HK-2 (cell line): ENCODE results near the gene ABHD12.

Experiments
- DNase-seq: peaks from one replicate; pipeline ENCODE4 v3.0.0-alpha.2; 2018; ENCODE audit not compliant: unreplicated experiment

The ABHD12 gene

GRCh38 chr20:25382704-25383370 is 7.8 kb downstream of the ABHD12 start:
- no peak for DNase-seq

GRCh38 chr20:25380945-25381614 is 9.6 kb downstream of the ABHD12 start:
- no peak for DNase-seq

- no peak for DNase-seq
Observed at GRCh38 chr20:25378884-25379733, 11.5 kb downstream of the ABHD12 start.

GRCh38 chr20:25378189-25378883 is 12.3 kb downstream of the ABHD12 start:
- DNase-seq = no peak

DNA sequence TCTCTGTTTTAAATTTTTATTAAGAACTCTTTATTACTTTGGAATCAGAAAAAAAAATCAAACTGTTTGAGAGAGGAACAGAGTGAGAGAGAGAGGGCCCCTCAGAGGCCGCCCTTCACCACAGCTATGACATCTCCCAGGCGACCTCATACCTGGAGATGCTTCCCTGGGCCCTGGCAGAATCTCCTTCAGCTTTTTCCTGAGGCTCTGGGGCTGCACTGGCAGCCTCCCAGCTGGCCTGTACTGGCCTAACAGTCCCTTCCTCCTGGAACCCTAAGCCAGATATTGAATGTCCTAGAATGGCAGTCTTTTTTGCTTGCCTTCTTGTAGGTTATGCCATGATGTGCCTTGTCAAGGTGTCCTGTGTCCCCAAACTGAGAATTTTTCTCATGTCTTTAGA is 13.7 kb downstream of the ABHD12 start:
- no peak for DNase-seq

DNA sequence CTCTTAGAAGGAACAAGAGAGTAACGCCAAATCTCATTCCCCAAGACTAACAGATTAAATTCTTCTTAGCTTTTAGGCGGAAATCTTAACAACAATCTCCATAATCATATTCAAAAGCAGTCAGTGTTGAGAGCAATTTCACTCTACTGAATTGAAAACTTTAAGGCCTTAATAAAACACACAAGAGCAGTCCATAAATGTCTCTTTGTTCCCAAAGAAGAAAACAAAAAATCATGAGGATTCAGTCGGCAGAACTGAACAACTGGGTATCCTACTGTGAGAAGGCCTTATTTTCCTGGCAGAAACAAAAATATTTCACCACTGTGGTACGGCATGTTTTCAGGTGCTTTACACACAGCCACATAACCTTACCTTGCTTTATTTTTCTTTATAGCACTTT is 14.4 kb downstream of the ABHD12 start:
- DNase-seq = no peak

- DNase-seq = no peak
Observed at GRCh38 chr20:25374842-25375241, 15.8 kb downstream of the ABHD12 start.

DNA sequence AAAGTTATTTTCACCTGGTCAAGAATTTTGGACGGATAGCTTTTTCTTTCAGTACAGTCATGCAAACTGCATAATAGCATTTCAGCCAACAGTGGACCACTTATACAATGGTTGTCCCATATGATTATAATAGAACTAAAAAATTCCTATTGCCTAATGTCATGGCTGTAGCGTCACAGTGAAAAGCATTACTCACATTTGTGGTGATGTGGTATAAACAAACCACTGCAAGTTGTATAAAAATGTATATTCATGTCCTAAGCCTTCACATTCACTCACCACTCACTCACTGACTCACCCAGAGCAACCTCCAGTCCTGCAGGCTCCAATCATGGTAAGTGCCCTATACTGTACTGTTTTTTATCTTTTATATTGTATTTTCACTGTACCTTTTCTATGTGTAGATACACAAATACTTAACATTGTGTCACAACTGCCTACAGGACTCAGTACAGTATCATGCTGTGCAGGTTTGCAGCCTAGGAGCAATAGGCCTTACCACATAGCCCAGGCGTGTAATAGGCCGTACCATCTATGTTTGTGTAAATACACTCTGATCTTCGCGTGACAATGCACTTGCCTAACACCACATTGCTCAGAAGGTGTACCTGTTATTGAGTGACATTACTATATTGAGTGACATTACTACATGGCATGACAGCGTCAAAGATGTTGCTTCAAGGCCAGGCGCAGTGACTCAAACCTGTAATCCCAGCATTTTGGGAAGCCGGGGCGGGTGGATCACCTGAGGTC is 17.9 kb downstream of the ABHD12 start:
- peak; percentile 30 for DNase-seq

GRCh38 chr20:25369971-25370370 is 20.7 kb downstream of the ABHD12 start:
- DNase-seq = no peak

DNA sequence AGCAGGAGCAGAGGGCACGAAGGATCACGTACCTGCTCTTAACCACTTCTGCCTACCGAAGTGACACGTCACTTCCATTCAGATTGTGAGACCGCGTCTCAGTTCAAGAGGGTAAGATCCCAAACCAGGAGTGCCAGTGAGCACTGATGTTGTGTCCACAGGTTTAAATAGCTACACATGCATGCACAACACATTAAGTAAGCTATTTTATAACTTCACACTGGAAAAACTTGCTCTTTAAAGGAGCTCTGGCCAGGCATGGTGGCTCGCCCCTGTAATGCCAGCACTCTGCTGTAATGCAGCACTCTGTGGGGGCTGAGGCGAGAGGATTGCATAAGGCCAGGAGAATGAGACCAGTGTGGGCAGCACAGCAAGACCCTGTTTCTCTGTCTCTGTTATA is 21.1 kb downstream of the ABHD12 start:
- DNase-seq = no peak

DNA sequence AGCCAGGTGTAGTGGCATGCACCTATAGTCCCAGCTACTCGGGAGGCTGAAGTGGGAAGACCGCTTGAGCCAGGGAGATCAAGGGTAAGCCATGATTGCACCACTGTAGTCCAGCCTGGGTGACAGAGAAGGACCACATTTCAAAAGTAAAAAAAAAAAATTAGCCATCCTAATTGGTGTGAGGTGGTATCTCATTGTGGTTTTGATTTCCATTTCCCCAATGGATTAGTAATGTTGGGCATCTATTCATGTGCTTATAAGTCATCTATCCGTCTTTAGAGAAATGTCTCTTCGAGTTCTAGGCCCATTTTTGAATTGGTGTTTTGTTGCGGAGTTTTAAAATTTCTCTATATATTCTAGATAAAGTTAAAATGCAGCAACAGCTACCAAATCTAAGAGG is 21.7 kb downstream of the ABHD12 start:
- no peak for DNase-seq

GRCh38 chr20:25368526-25368925 is 22.1 kb downstream of the ABHD12 start:
- no peak for DNase-seq

GRCh38 chr20:25364879-25365699 is 25.5 kb downstream of the ABHD12 start:
- no peak for DNase-seq

GRCh38 chr20:25364180-25364788 is 26.4 kb downstream of the ABHD12 start:
- no peak for DNase-seq

GRCh38 chr20:25361287-25361683 is 29.4 kb downstream of the ABHD12 start:
- peak; percentile 31 for DNase-seq

DNA sequence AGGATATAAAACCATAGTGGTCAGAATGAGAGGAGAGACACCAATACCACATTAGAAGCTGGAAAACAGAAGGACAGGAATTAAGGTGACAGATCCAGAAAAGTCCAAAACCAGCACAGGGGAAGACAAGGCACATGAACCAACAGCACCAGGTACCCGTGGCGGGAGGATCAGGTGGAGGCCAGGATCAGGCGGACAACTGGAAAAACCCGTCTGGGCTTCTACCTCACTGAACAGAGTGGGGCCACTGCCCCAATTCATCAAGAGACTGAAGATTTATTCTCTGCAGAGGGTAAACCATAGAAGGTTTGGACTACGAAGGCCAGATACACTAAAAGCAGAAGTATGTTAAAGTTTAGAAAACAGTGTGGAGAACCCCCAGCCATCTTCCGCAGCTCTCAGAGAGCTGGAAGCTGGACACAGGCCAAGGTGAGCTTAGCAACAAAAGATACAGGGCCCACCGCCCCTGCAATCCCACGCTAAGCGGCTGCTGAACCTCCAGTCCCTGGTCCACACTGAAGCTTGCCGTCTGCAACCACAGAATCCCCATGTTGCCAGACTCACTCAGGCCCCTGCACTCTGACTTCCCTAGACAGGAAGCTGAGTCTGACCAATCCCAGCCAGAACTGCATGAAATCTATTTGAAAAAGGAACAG is 29.9 kb downstream of the ABHD12 start:
- DNase-seq = peak; percentile 32

GRCh38 chr20:25356271-25356933 is 34.2 kb downstream of the ABHD12 start:
- no peak for DNase-seq

DNA sequence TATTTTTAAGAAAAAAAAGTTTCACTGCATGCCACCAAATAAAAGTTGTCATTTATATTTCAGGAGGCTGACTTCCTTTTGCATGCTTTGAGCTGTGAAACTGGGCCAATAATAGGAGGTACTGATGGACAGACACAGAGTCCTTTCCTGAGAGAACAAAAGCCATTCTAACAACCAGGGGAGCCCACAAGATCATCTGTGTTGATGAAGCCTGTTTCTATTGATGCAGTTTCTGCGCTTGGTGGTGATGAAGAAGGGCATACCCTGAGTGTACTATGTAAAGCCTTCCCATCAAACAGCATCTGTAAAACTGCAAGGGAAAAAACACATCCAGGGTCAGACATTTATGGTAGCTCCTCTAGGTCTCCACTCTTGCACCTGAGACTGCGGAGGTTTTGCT is 34.8 kb downstream of the ABHD12 start:
- no peak for DNase-seq

DNA sequence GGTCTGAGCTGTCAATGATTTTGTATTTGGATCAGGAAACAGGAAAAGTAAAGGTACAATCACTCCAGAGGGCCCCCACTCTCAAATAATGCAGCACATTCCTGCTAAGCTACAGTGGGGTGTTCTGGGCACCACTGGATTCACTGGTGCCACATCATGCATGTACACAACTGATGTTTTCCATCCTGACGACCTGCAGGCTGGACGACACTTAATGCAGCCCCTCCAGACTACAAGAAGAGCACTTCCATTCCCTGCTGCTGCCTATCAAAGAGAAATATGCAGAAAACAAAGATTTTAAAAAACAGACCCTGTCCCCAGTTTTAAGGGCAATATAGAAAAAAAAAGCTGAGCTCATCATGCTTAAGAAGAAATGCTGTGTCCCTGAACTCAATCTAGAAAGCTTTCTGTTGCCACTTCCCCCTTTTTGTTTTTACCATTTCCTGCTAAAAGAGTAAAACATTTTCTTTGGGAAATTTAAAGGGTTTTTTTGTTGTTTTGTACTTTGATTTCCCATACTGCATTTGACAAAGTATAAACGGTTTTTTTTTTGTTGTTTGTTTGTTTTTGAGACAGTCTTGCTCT is 35.5 kb downstream of the ABHD12 start:
- no peak for DNase-seq
